NCI-H524 treated with DMSO at 0.1 percent for 48 hours (cell line): ENCODE results near the gene DDAH2.

Experiments
- DNase-seq: peaks from one replicate; lab custom pipeline; 2025; lab: John Stamatoyannopoulos, UW

DDAH2 gene

GRCh38 chr6:31732029-31732428, 2.9 kb upstream of the DDAH2 start:
- DNase-seq: no peak

GRCh38 chr6:31730631-31731086, 1.6 kb upstream of the DDAH2 start:
- DNase-seq: no peak

GRCh38 chr6:31729979-31730630, 1.0 kb upstream of the DDAH2 start:
- no peak for DNase-seq

- peak; percentile 35 for DNase-seq
Measured at GRCh38 chr6:31729515-31729978, 448 bp upstream of the DDAH2 start.

GRCh38 chr6:31727717-31728671, 1.1 kb downstream of the DDAH2 start:
- DNase-seq: no peak

- DNase-seq: no peak
Measured at GRCh38 chr6:31727034-31727716, 1.9 kb downstream of the DDAH2 start.

GRCh38 chr6:31725502-31726350, 3.4 kb downstream of the DDAH2 start:
- no peak for DNase-seq

GRCh38 chr6:31723980-31724691, 5.0 kb downstream of the DDAH2 start:
- no peak for DNase-seq

- DNase-seq: no peak
Measured at GRCh38 chr6:31723245-31723979, 5.7 kb downstream of the DDAH2 start, which contains the start of gene MPIG6B. Gene MPIG6B (plus strand): TSS chr6:31723373. CDS start chr6:31723384, 11 bp downstream.

GRCh38 chr6:31722173-31722572, 6.9 kb downstream of the DDAH2 start:
- no peak for DNase-seq

- no peak for DNase-seq
Measured at GRCh38 chr6:31721351-31722020, 7.6 kb downstream of the DDAH2 start, which contains the start of gene LY6G6C. Gene LY6G6C (minus strand): TSS chr6:31721746. CDS start chr6:31721679, 67 bp downstream.

- no peak for DNase-seq
Measured at GRCh38 chr6:31720196-31720770, 8.8 kb downstream of the DDAH2 start.

GRCh38 chr6:31719001-31719400, 10.1 kb downstream of the DDAH2 start:
- DNase-seq: no peak

GRCh38 chr6:31718265-31718664, 10.8 kb downstream of the DDAH2 start:
- DNase-seq: no peak

GRCh38 chr6:31717499-31718222, 11.4 kb downstream of the DDAH2 start:
- DNase-seq: no peak

GRCh38 chr6:31715022-31715958, 13.8 kb downstream of the DDAH2 start, which contains the start of gene LY6G6D:
Gene LY6G6D (plus strand): TSS chr6:31715348. CDS start chr6:31715356, 8 bp downstream.
- DNase-seq: no peak
